IMR-90 (cell line): Measurements from ENCODE around the gene CACNG5. TPM values are rescaled to one million over a fixed set of nuclear protein-coding genes. Genes with fewer than 3 reads are reported as not detected.

ENCODE experiments used
- ATAC-seq: fragments of 200-7000 bp; cut with Tn5 transposase; 2 replicates; pipeline ENCODE4 v1.9.1; 2020; ENCODE audit warnings: low read depth, mild to moderate bottlenecking, moderate library complexity
- Bru-seq: library from RNA; stranded (reverse); fragments of 400-500 nt; gene quantifications from one replicate; lab custom pipeline; 2021; lab: Mats Ljungman, UMichigan
- BruChase-seq, 2 experiments: library from RNA; stranded (reverse); fragments of 400-500 nt; gene quantifications; one replicate each; lab custom pipeline; 2021; lab: Mats Ljungman, UMichigan
- BruUV-seq: library from RNA; stranded (reverse); fragments of 400-500 nt; replicated peaks from 2 replicates; lab custom pipeline; 2021; lab: Mats Ljungman, UMichigan
- CTCF ChIA-PET: fragments of 300-600 bp; formaldehyde crosslinking; extraction: SDS; loops from one replicate; lab custom pipeline; 2021; ENCODE audit warnings: antibody characterized with exemption; lab: Yijun Ruan, JAX
- POLR2A ChIA-PET: fragments of 300-600 bp; sonication (Branson Sonifier 250); formaldehyde crosslinking; loops from one replicate; lab custom pipeline; 2022; ENCODE audit warnings: antibody characterized with exemption; ENCODE audit not compliant: unreplicated experiment; lab: Charles Lee
- DNase-seq: peaks from one replicate; pipeline ENCODE4 v3.0.0; 2013
- H2AFZ ChIP-seq: replicated peaks from 2 replicates; pipeline ENCODE3; 2013; ENCODE audit warnings: low read length, mild to moderate bottlenecking; ENCODE audit not compliant: poor library complexity
- H2AK5ac ChIP-seq: 2 replicates; pipeline ENCODE4 v1.6.1; 2013; ENCODE audit warnings: low read depth, low read length, inconsistent platforms
- H2AK9ac ChIP-seq: replicated peaks from 2 replicates; pipeline ENCODE3; 2013; ENCODE audit warnings: mild to moderate bottlenecking, low read depth, low read length, moderate library complexity; ENCODE audit not compliant: poor library complexity
- H2BK120ac ChIP-seq: 2 replicates; pipeline ENCODE4 v1.6.1; 2013; ENCODE audit warnings: low read depth, low read length, inconsistent platforms
- H2BK15ac ChIP-seq: 3 replicates; pipeline ENCODE4 v1.6.1; 2013; ENCODE audit warnings: low read depth, low read length, inconsistent platforms
- H2BK20ac ChIP-seq: 2 replicates; pipeline ENCODE4 v1.6.1; 2013; ENCODE audit warnings: low read depth, mild to moderate bottlenecking, inconsistent platforms, low read length, moderate library complexity
- H2BK5ac ChIP-seq: 2 replicates; pipeline ENCODE4 v1.6.1; 2013; ENCODE audit warnings: mild to moderate bottlenecking, low read depth, low read length, inconsistent platforms; ENCODE audit not compliant: poor library complexity, severe bottlenecking
- H3K14ac ChIP-seq: replicated peaks from 2 replicates; pipeline ENCODE4 v1.6.1; 2013; ENCODE audit warnings: low read depth, low read length, inconsistent platforms
- H3K18ac ChIP-seq: 2 replicates; pipeline ENCODE4 v1.6.1; 2013; ENCODE audit warnings: low read depth, low read length, control low read depth
- H3K23ac ChIP-seq: 2 replicates; pipeline ENCODE4 v1.6.1; 2013; ENCODE audit warnings: low read depth, low read length, inconsistent platforms
- H3K27ac ChIP-seq: 2 replicates; pipeline ENCODE4 v1.5.1; 2013; ENCODE audit warnings: mild to moderate bottlenecking, control low read depth, low read length; ENCODE audit not compliant: insufficient read depth
- H3K27me3 ChIP-seq: 2 replicates; pipeline ENCODE4 v1.6.1; 2013; ENCODE audit warnings: low read length; ENCODE audit not compliant: control insufficient read depth, insufficient read depth
- H3K36me3 ChIP-seq: 2 replicates; pipeline ENCODE4 v1.6.1; 2013; ENCODE audit warnings: low read length, mixed read lengths; ENCODE audit not compliant: control insufficient read depth, insufficient read depth
- H3K4ac ChIP-seq: 2 replicates; pipeline ENCODE4 v1.6.1; 2013; ENCODE audit warnings: low read depth, low read length, inconsistent platforms
- H3K4me1 ChIP-seq: 2 replicates; pipeline ENCODE4 v1.6.1; 2013; ENCODE audit warnings: low read length, mixed read lengths; ENCODE audit not compliant: control insufficient read depth, insufficient read depth
- H3K4me2 ChIP-seq: 2 replicates; pipeline ENCODE4 v1.6.1; 2013; ENCODE audit warnings: low read depth, mild to moderate bottlenecking, control low read depth, low read length, moderate library complexity
- H3K4me3 ChIP-seq: 2 replicates; pipeline ENCODE4 v1.5.1; 2013; ENCODE audit warnings: low read depth, mild to moderate bottlenecking, control low read depth, low read length, moderate library complexity; ENCODE audit not compliant: insufficient read depth
- H3K56ac ChIP-seq: 2 replicates; pipeline ENCODE4 v1.6.1; 2013; ENCODE audit warnings: low read length, inconsistent platforms; ENCODE audit not compliant: insufficient read depth; ENCODE audit errors: extremely low read depth
- H3K79me1 ChIP-seq, 2 experiments: 2 replicates each; pipeline ENCODE4 v1.6.1; 2013; ENCODE audit warnings: low read length in 2 of 2, inconsistent platforms in 1 of 2, low read depth in 1 of 2
- H3K9ac ChIP-seq: 2 replicates; pipeline ENCODE4 v1.6.1; 2013; ENCODE audit warnings: low read depth, low read length, control low read depth
- H3K9me1 ChIP-seq: 2 replicates; pipeline ENCODE4 v1.6.1; 2013; ENCODE audit warnings: low read length, inconsistent platforms; ENCODE audit not compliant: insufficient read depth
- H3K9me3 ChIP-seq: 2 replicates; pipeline ENCODE4 v1.6.1; 2013; ENCODE audit warnings: low read length; ENCODE audit not compliant: control insufficient read depth, insufficient read depth
- H4K20me1 ChIP-seq: 2 replicates; pipeline ENCODE4 v1.6.1; 2013; ENCODE audit warnings: low read length, inconsistent platforms; ENCODE audit not compliant: insufficient read depth
- H4K5ac ChIP-seq: 2 replicates; pipeline ENCODE4 v1.6.1; 2013; ENCODE audit warnings: mild to moderate bottlenecking, low read depth, low read length, control low read depth
- H4K8ac ChIP-seq, 2 experiments: 2 replicates each; pipeline ENCODE4 v1.6.1; 2013; ENCODE audit warnings: low read depth in 2 of 2, low read length in 2 of 2, control low read depth in 1 of 2, inconsistent platforms in 1 of 2
- H4K91ac ChIP-seq: 2 replicates; pipeline ENCODE4 v1.6.1; 2013; ENCODE audit warnings: low read depth, low read length, inconsistent platforms; ENCODE audit not compliant: insufficient read depth
- BHLHE40 ChIP-seq: fragments of 150-350 bp; IDR thresholded peaks from 2 replicates; pipeline ENCODE4 v1.6.1; 2016; ENCODE audit warnings: mild to moderate bottlenecking, low read depth, low read length
- CEBPB ChIP-seq: IDR thresholded peaks from 2 replicates; pipeline ENCODE4 v1.6.1; 2012; ENCODE audit warnings: low read depth, low read length, improper control_type of control experiment
- CHD1 ChIP-seq: IDR thresholded peaks from 2 replicates; pipeline ENCODE4 v1.6.1; 2012; ENCODE audit warnings: low read depth, low read length, improper control_type of control experiment
- CTCF ChIP-seq: conservative IDR thresholded peaks from 2 replicates; pipeline ENCODE4 v1.5.1; 2012; ENCODE audit warnings: mild to moderate bottlenecking, low read depth, low read length, improper control_type of control experiment
- ELK1 ChIP-seq: fragments of 150-350 bp; IDR thresholded peaks from 2 replicates; pipeline ENCODE4 v1.6.1; 2016; ENCODE audit warnings: low read depth, mild to moderate bottlenecking, low read length, moderate library complexity, borderline replicate concordance
- MAFK ChIP-seq: IDR thresholded peaks from 2 replicates; pipeline ENCODE4 v1.6.1; 2012; ENCODE audit warnings: low read depth, low read length, improper control_type of control experiment
- MAZ ChIP-seq: IDR thresholded peaks from 2 replicates; pipeline ENCODE4 v1.6.1; 2012; ENCODE audit warnings: low read depth, mild to moderate bottlenecking, low read length, improper control_type of control experiment, moderate library complexity, borderline replicate concordance
- POLR2A ChIP-seq: IDR thresholded peaks from 2 replicates; pipeline ENCODE4 v1.6.1; 2012; ENCODE audit warnings: mild to moderate bottlenecking, low read depth, low read length
- RAD21 ChIP-seq: IDR thresholded peaks from 2 replicates; pipeline ENCODE4 v1.6.1; 2012; ENCODE audit warnings: low read length, improper control_type of control experiment
- RCOR1 ChIP-seq: IDR thresholded peaks from 2 replicates; pipeline ENCODE4 v1.6.1; 2012; ENCODE audit warnings: mild to moderate bottlenecking, low read length, improper control_type of control experiment; ENCODE audit not compliant: insufficient replicate concordance
- SMC3 ChIP-seq: fragments of 150-350 bp; IDR thresholded peaks from 2 replicates; pipeline ENCODE4 v1.6.1; 2016; ENCODE audit warnings: low read depth, mild to moderate bottlenecking, antibody characterized with exemption, low read length, moderate library complexity
- USF2 ChIP-seq: fragments of 150-350 bp; IDR thresholded peaks from 2 replicates; pipeline ENCODE4 v1.6.1; 2017; ENCODE audit warnings: mild to moderate bottlenecking, antibody characterized with exemption, low read length, low read depth
- WGBS, 2 experiments: methylation state at CpG; one replicate each; pipeline versions ENCODE4 v1.1.5 to v1.1.7; 2013; ENCODE audit warnings: missing lambda C conversion rate in 2 of 2; ENCODE audit not compliant: insufficient read length in 1 of 2; ENCODE audit errors: extremely low coverage in 2 of 2; 5-methylcytosine and 5-hydroxymethylcytosine counted together
- dilution Hi-C: fragments of 300-500 bp; cut with HindIII; formaldehyde crosslinking; loops from one replicate; pipeline ENCODE4 v1.14.3; 2018; ENCODE audit warnings: low sequenced_read_pairs; ENCODE audit not compliant: unreplicated experiment
- in situ Hi-C: fragments of 300-500 bp; cut with MboI; formaldehyde crosslinking; loops from 3 replicates; pipeline ENCODE4 v1.14.3; 2019; ENCODE audit warnings: low sequenced_read_pairs, inconsistent platforms, mixed read lengths
- intact Hi-C: fragments of 100-400 bp; cut with micrococcal nuclease; formaldehyde crosslinking; loops from 2 replicates; pipeline ENCODE4 v1.10.0; 2022
- long read RNA-seq: library from polyadenylated mRNA; unstranded; transcript quantifications from one replicate; pipeline ENCODE4 v2.0.0, GENCODE V29; 2021; ENCODE audit not compliant: unreplicated experiment
- polyA plus RNA-seq, 3 experiments: library from polyadenylated mRNA; depleted of rRNA; stranded (reverse); fragments of >200 nt; gene quantifications; 2 replicates each; pipeline ENCODE4 v1.2.3, GENCODE V29; 2012; ENCODE audit warnings: low replicate concordance in 1 of 3
- total RNA-seq: library from RNA; depleted of rRNA; stranded (reverse); fragments of >200 nt; gene quantifications from 2 replicates; pipeline ENCODE4 v1.2.3, GENCODE V29; 2012; rRNA removed

The CACNG5 gene
- total RNA-seq (not detected in 2 replicates), polyA plus RNA-seq (2012; rRNA removed) (not detected in 2 replicates), Bru-seq, nascent RNA (not detected), BruChase-seq, experiment 1, labeled RNA remaining after a 6-hour chase (not detected), BruChase-seq, experiment 2, labeled RNA remaining after a 2-hour chase (not detected)
- polyA plus RNA-seq (2012; cell fraction: cytosol; rRNA removed), result not detected in 2 replicates
- not detected in 2 replicates for polyA plus RNA-seq (2012; cell fraction: nucleus; rRNA removed; ENCODE audit: low replicate concordance)
- long read RNA-seq, result 0 reads

- Histone ChIP-seq H3K27me3 (peaks cover 53% of the 10 kb centered on the region), H3K9me3 (no peaks in the 10 kb centered on the region), H2BK120ac (no peak within 1 kb of the TSS), H3K4ac (no peak within 1 kb of the TSS), H2AFZ (peak within 1 kb of the TSS; percentile 36), H3K4me3 (no peak within 1 kb of the TSS), H4K91ac (no peak within 1 kb of the TSS), H4K20me1 (no peaks in the 10 kb centered on the region), H3K18ac (no peak within 1 kb of the TSS), H2BK20ac (no peak within 1 kb of the TSS), H3K27ac (no peak within 1 kb of the TSS), H2AK5ac (no peak within 1 kb of the TSS), H2BK5ac (no peak within 1 kb of the TSS), H3K9me1 (no peaks in the 10 kb centered on the region), H4K5ac (no peak within 1 kb of the TSS), H3K23ac (no peak within 1 kb of the TSS), H3K9ac (no peak within 1 kb of the TSS), H3K14ac (no peak within 1 kb of the TSS), H3K4me1 (no peaks in the 10 kb centered on the region), H3K79me1 (no peaks in the 10 kb centered on the region), H2AK9ac (no peak within 1 kb of the TSS), H2BK15ac (no peak within 1 kb of the TSS), H3K56ac (no peak within 1 kb of the TSS), H3K4me2 (no peak within 1 kb of the TSS), H4K8ac (no peak within 1 kb of the TSS), H3K36me3 (no peaks in the 10 kb centered on the region)
- ATAC-seq (0 out of 2 replicates have a peak, but pooled peaks have one; percentile 21), DNase-seq (no peak)
- in situ Hi-C loops (no loop called here), intact Hi-C loops (no loop called here), dilution Hi-C loops (no loop called here)
- POLR2A ChIA-PET, result no interaction called here
- BruUV-seq, result no TSS peak
- 13% methylated on average over 9 of the region's 57 CpGs; no CpG with 5 or more reads in 1 of the 2 experiments for WGBS, 2 experiments
- TF ChIP-seq USF2 (no peak), RAD21 (no peak), ELK1 (no peak), BHLHE40 (no peak), POLR2A (no peak), CTCF (no peak), CEBPB (no peak), SMC3 (no peak), MAZ (no peak), CHD1 (no peak), MAFK (no peak), RCOR1 (no peak)
- CTCF ChIA-PET, result no interaction called here
Measured at GRCh38 chr17:66834919-66835454, at the start of gene CACNG5. Gene CACNG5 (plus strand): TSS chr17:66835117. CDS start chr17:66877333, 42,216 bp downstream.
